HepG2 (cell line): ENCODE measurements around the gene GPR32. TPM values are rescaled to one million over a fixed set of nuclear protein-coding genes. Genes with fewer than 3 reads are reported as not detected.

Experiments
- ATAC-seq: fragments of 200-7000 bp; cut with Tn5 transposase; 3 replicates; pipeline ENCODE4 v1.9.1; 2020; ENCODE audit warnings: mild to moderate bottlenecking, moderate library complexity
- BruUV-seq: library from RNA; stranded (reverse); fragments of 400-500 nt; replicated peaks from 2 replicates; lab custom pipeline; 2021; lab: Mats Ljungman, UMichigan
- CTCF ChIA-PET: fragments of 300-600 bp; formaldehyde crosslinking; extraction: SDS; loops from one replicate; lab custom pipeline; 2021; ENCODE audit warnings: low total read pairs, inconsistent platforms, low intra/inter-chr PET ratio; lab: Yijun Ruan, JAX
- POLR2A ChIA-PET: fragments of 350-600 bp; sonication (Branson Sonifier 250); formaldehyde crosslinking; loops from one replicate; lab custom pipeline; 2020; ENCODE audit warnings: antibody characterized with exemption, inconsistent platforms; lab: Yijun Ruan, JAX
- DNase-seq: peaks from one replicate; pipeline ENCODE4 v3.0.0-alpha.2; 2015; ENCODE audit warnings: low spot score
- FAIRE-seq: peaks from 3 replicates; lab custom pipeline; 2011; peaks lifted over from hg19 to GRCh38; lab: Jason Lieb, UNC
- H2AFZ ChIP-seq: one replicate; pipeline ENCODE4 v1.6.1; 2011; ENCODE audit warnings: low read length, inconsistent platforms
- H3K27ac ChIP-seq: fragments of 300-600 bp; 3 replicates; pipeline ENCODE4 v1.8.0; 2011; ENCODE audit warnings: mixed run types, mild to moderate bottlenecking, mixed read lengths, low read length, inconsistent platforms; ENCODE audit not compliant: insufficient read depth; ENCODE audit errors: extremely low read length
- H3K27me3 ChIP-seq, 2 experiments: fragments of 200-600 bp in 1 of 2; 2 replicates in 1 of 2; 3 replicates in 1 of 2; pipeline versions ENCODE4 v1.6.0 to v1.8.0; 2011; ENCODE audit warnings: low read length in 2 of 2, mild to moderate bottlenecking in 2 of 2, moderate library complexity in 2 of 2, inconsistent platforms in 1 of 2; ENCODE audit not compliant: insufficient read depth in 2 of 2, control insufficient read depth in 1 of 2
- H3K36me3 ChIP-seq, 2 experiments: fragments of 200-600 bp in 1 of 2; replicated peaks in 1 of 2; 2 replicates in 1 of 2; 3 replicates in 1 of 2; pipeline versions ENCODE4 v1.5.1 to v1.8.0; 2011; ENCODE audit warnings: low read length in 2 of 2, inconsistent platforms in 1 of 2; ENCODE audit not compliant: insufficient read depth in 2 of 2, control insufficient read depth in 1 of 2
- H3K4me1 ChIP-seq: 2 replicates; pipeline ENCODE4 v1.5.1; 2012; ENCODE audit warnings: low read length, inconsistent platforms; ENCODE audit not compliant: insufficient read depth
- H3K4me2 ChIP-seq: 2 replicates; pipeline ENCODE4 v1.6.0; 2011; ENCODE audit warnings: low read depth, low read length, inconsistent platforms
- H3K4me3 ChIP-seq, 3 experiments: fragments of 200-600 bp in 1 of 3; sonication (generic), shearing (Covaris generic) in 1 of 3; replicated peaks in 1 of 3; 2 replicates each; pipeline ENCODE4 v1.5.1; 2011 to 2016; ENCODE audit warnings: low read length in 3 of 3, inconsistent platforms in 2 of 3, low read depth in 2 of 3, mild to moderate bottlenecking in 2 of 3, control low read depth in 1 of 3, mixed read lengths in 1 of 3; ENCODE audit not compliant: insufficient read depth in 1 of 3
- H3K79me2 ChIP-seq: one replicate; pipeline ENCODE4 v1.6.1; 2011; ENCODE audit warnings: low read length, inconsistent platforms; ENCODE audit not compliant: insufficient read depth
- H3K9ac ChIP-seq: 2 replicates; pipeline ENCODE4 v1.6.0; 2011; ENCODE audit warnings: mild to moderate bottlenecking, low read depth, low read length, inconsistent platforms; ENCODE audit not compliant: insufficient read depth
- H3K9me3 ChIP-seq: 2 replicates; pipeline ENCODE4 v1.5.1; 2012; ENCODE audit warnings: mild to moderate bottlenecking, low read length
- H4K20me1 ChIP-seq: 2 replicates; pipeline ENCODE4 v1.6.0; 2011; ENCODE audit warnings: inconsistent platforms, mild to moderate bottlenecking, low read length, moderate library complexity; ENCODE audit not compliant: insufficient read depth
- ZNF407 ChIP-seq: sonication (generic); formaldehyde crosslinking; IDR thresholded peaks from one replicate; pipeline ENCODE4 v1.5.1; 2020; ENCODE audit warnings: mild to moderate bottlenecking, missing genetic modification reagents; ENCODE audit errors: not compliant biosample characterization
- WGBS: methylation state at CpG from one replicate; pipeline ENCODE4 v1.1.6; 2017; ENCODE audit warnings: low lambda C conversion rate; 5-methylcytosine and 5-hydroxymethylcytosine counted together
- in situ Hi-C: cut with HindIII; loops from 2 replicates; pipeline ENCODE4 v1.10.0; 2017; ENCODE audit warnings: low pct_unique_long_range_greater_than_20kb; ENCODE audit not compliant: extremely low pct_ligation_motif_present
- intact Hi-C: fragments of 100-400 bp; cut with micrococcal nuclease; formaldehyde crosslinking; loops from one replicate; pipeline ENCODE4 v1.10.0; 2022; ENCODE audit not compliant: unreplicated experiment
- polyA plus RNA-seq, 8 experiments: library from polyadenylated mRNA; depleted of rRNA in 3 of 8; stranded (reverse) in 7 of 8; unstranded in 1 of 8; fragments of >200 nt; fragmentation: Illumina TruSeq in 4 of 8; extraction: Trizol in 4 of 8; gene quantifications; 2 replicates each; pipeline versions ENCODE4 v1.2.1 to v1.2.3, GENCODE V29; 2011 to 2016; ENCODE audit warnings: low read depth in 4 of 8, missing spikeins in 1 of 8, mixed read lengths in 1 of 8; ENCODE audit not compliant: insufficient read depth in 1 of 8
- total RNA-seq, 5 experiments: library from RNA; depleted of rRNA; stranded (reverse); fragments of >200 nt; fragmentation: Illumina TruSeq; extraction: Trizol; gene quantifications; 2 replicates each; pipeline ENCODE4 v1.2.3, GENCODE V29; 2016; ENCODE audit warnings: low read depth in 1 of 5
- TF ChIP-seq, protein P1 (sequence below): sonication (generic); formaldehyde crosslinking; IDR thresholded peaks from 2 replicates; pipeline ENCODE4 v1.4.0; 2020; ENCODE audit warnings: missing genetic modification reagents

Gene GPR32
- total and polyA plus RNA-seq, 2 of the 13 experiments (the other 11 are each of a cell fraction or from before 2014, with no cell fraction given): not detected

- FAIRE-seq (no peak), ATAC-seq (no peak), DNase-seq (no peak)
- Histone ChIP-seq H3K4me3 (no peak overlapping the region), H2AFZ (no peak overlapping the region), H4K20me1 (no peaks in the 10 kb centered on the region), H3K9me3 (no peaks in the 10 kb centered on the region), H3K27ac (no peak overlapping the region), H3K27me3 (peaks cover 12 to 46% of the 10 kb centered on the region in 2 experiments), H3K4me1 (no peaks in the 10 kb centered on the region), H3K36me3 (no peaks in the 10 kb centered on the region), H3K79me2 (no peaks in the 10 kb centered on the region), H3K4me2 (no peak overlapping the region), H3K9ac (no peak overlapping the region)
- no TSS peak for BruUV-seq
- TF ChIP-seq, protein P1, sequence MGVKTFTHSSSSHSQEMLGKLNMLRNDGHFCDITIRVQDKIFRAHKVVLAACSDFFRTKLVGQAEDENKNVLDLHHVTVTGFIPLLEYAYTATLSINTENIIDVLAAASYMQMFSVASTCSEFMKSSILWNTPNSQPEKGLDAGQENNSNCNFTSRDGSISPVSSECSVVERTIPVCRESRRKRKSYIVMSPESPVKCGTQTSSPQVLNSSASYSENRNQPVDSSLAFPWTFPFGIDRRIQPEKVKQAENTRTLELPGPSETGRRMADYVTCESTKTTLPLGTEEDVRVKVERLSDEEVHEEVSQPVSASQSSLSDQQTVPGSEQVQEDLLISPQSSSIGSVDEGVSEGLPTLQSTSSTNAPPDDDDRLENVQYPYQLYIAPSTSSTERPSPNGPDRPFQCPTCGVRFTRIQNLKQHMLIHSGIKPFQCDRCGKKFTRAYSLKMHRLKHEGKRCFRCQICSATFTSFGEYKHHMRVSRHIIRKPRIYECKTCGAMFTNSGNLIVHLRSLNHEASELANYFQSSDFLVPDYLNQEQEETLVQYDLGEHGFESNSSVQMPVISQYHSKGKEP: no peak
- TF ChIP-seq ZNF407 (CRISPR knock-in tag): no peak
- ChIA-PET CTCF (no interaction called here), POLR2A (no interaction called here)
- in situ Hi-C loops (no loop called here), intact Hi-C loops (loop anchor here (5.0 kb wide), 1 partner anchor 60 kb away; no protein-coding TSS in a partner anchor)
- 9% methylated on average over 11 of the region's 15 CpGs for WGBS
Measured at GRCh38 chr19:50722201-50723013, 47.9 kb upstream of the GPR32 start.
